ENCODE data around the gene KCTD16. TPM values are rescaled to one million over a fixed set of nuclear protein-coding genes. Genes with fewer than 3 reads are reported as not detected.

The KCTD16 gene
- total and polyA plus RNA-seq, 12 donors = 0.02 to 0.42 (median 0.10) TPM; not detected in 2

GRCh38 chr5:144275329-144275728, 104.7 kb downstream of the KCTD16 start:
- no peaks in the 10 kb centered on the region for H3K36me3 ChIP-seq
- no peaks in the 10 kb centered on the region for H3K27me3 ChIP-seq
- H3K27ac ChIP-seq = no peak overlapping the region
- peaks cover 0 to 20% (median 0%) of the 10 kb centered on the region in 11 donors for H3K9me3 ChIP-seq
- WGBS, 2 donors = 72 to 80% methylated on average over 5 of the region's 5 CpGs
- no peak for TF ChIP-seq CTCF (IDR thresholded peaks at IDR 0.05)
- intact Hi-C loops (cut with DNase I) = no loop called here
- no peak for ATAC-seq
- DNase-seq = no peak
- no peak overlapping the region for H3K4me3 ChIP-seq
- no peaks in the 10 kb centered on the region for H3K4me1 ChIP-seq

- DNase-seq (no peak), ATAC-seq (no peak)
- no peak overlapping the region for H3K27ac ChIP-seq
- intact Hi-C loops (cut with DNase I) = no loop called here
- H3K4me3 ChIP-seq = no peak overlapping the region
- no peaks in the 10 kb centered on the region for H3K36me3 ChIP-seq
- TF ChIP-seq CTCF (IDR thresholded peaks at IDR 0.05) = no peak
- no peaks in the 10 kb centered on the region for H3K4me1 ChIP-seq
- no peaks in the 10 kb centered on the region for H3K27me3 ChIP-seq
- H3K9me3 ChIP-seq = peaks cover 0 to 20% (median 0%) of the 10 kb centered on the region in 11 donors
- 71 to 76% methylated on average over 5 of the region's 5 CpGs for WGBS, 2 donors
These were observed 105.6 kb downstream of the KCTD16 start for GRCh38 chr5:144276034-144276822.

GRCh38 chr5:144281784-144282183, 111.1 kb downstream of the KCTD16 start:
- Histone ChIP-seq H3K9me3 (peaks cover 0 to 4% (median 0%) of the 10 kb centered on the region in 11 donors), H3K27ac (no peak overlapping the region), H3K4me1 (no peaks in the 10 kb centered on the region), H3K36me3 (no peaks in the 10 kb centered on the region), H3K27me3 (no peaks in the 10 kb centered on the region), H3K4me3 (no peak overlapping the region)
- ATAC-seq (no peak), DNase-seq (no peak)
- 81 to 83% methylated on average over 1 of the region's 1 CpG for WGBS, 2 donors
- intact Hi-C loops (cut with DNase I) = no loop called here
- TF ChIP-seq CTCF (IDR thresholded peaks at IDR 0.05) = no peak

GRCh38 chr5:144284036-144284435, 113.4 kb downstream of the KCTD16 start:
- intact Hi-C loops (cut with DNase I) = no loop called here
- Histone ChIP-seq H3K27ac (no peak overlapping the region), H3K27me3 (no peaks in the 10 kb centered on the region), H3K4me1 (no peaks in the 10 kb centered on the region), H3K36me3 (no peaks in the 10 kb centered on the region), H3K4me3 (no peak overlapping the region), H3K9me3 (peaks cover 0 to 4% (median 0%) of the 10 kb centered on the region in 11 donors)
- DNase-seq (no peak), ATAC-seq (no peak)
- 92 to 98% methylated on average over 2 of the region's 2 CpGs for WGBS, 2 donors
- no peak for TF ChIP-seq CTCF (IDR thresholded peaks at IDR 0.05)

All from heart right ventricle (tissue), 16 donors.